HepG2 (cell line): ENCODE measurements around the gene MICALL2. TPM values are rescaled to one million over a fixed set of nuclear protein-coding genes. Genes with fewer than 3 reads are reported as not detected.

Source experiments
- polyA plus RNA-seq, 8 experiments: library from polyadenylated mRNA; depleted of rRNA in 3 of 8; stranded (reverse) in 7 of 8; unstranded in 1 of 8; fragments of >200 nt; fragmentation: Illumina TruSeq in 4 of 8; extraction: Trizol in 4 of 8; gene quantifications; 2 replicates each; pipeline versions ENCODE4 v1.2.1 to v1.2.3, GENCODE V29; 2011 to 2016; ENCODE audit warnings: low read depth in 4 of 8, missing spikeins in 1 of 8, mixed read lengths in 1 of 8; ENCODE audit not compliant: insufficient read depth in 1 of 8
- total RNA-seq, 5 experiments: library from RNA; depleted of rRNA; stranded (reverse); fragments of >200 nt; fragmentation: Illumina TruSeq; extraction: Trizol; gene quantifications; 2 replicates each; pipeline ENCODE4 v1.2.3, GENCODE V29; 2016; ENCODE audit warnings: low read depth in 1 of 5

MICALL2 gene
- total and polyA plus RNA-seq, 2 of the 13 experiments (the other 11 are each of a cell fraction or from before 2014, with no cell fraction given), result 5.8 to 12.4 TPM

Other genes starting within 250 kb of the MICALL2 start
- gene UNCX, start 226.6 kb downstream of the MICALL2 start, total RNA-seq (2016; rRNA removed; fragmentation: Illumina TruSeq; extraction: Trizol), result not detected in 2 replicates
- not detected in 2 replicates for gene UNCX, start 226.6 kb downstream of the MICALL2 start, polyA plus RNA-seq (2011; rRNA removed)
- gene INTS1, start 44.9 kb upstream of the MICALL2 start, total RNA-seq (2016; rRNA removed; fragmentation: Illumina TruSeq; extraction: Trizol), result 17.3 and 29.0 TPM in 2 replicates
- 13.7 and 18.2 TPM in 2 replicates for gene INTS1, start 44.9 kb upstream of the MICALL2 start, polyA plus RNA-seq (2011; rRNA removed)
- 9.2 and 10.4 TPM in 2 replicates for gene MAFK, start 71.2 kb upstream of the MICALL2 start, total RNA-seq (2016; rRNA removed; fragmentation: Illumina TruSeq; extraction: Trizol)
- gene MAFK, start 71.2 kb upstream of the MICALL2 start, polyA plus RNA-seq (2011; rRNA removed), result 7.3 and 13.8 TPM in 2 replicates
- 3.1 and 9.5 TPM in 2 replicates for gene TMEM184A, start 96.7 kb upstream of the MICALL2 start, total RNA-seq (2016; rRNA removed; fragmentation: Illumina TruSeq; extraction: Trizol)
- 20.4 and 33.1 TPM in 2 replicates for gene TMEM184A, start 96.7 kb upstream of the MICALL2 start, polyA plus RNA-seq (2011; rRNA removed)
- gene PSMG3, start 110.6 kb upstream of the MICALL2 start, total RNA-seq (2016; rRNA removed; fragmentation: Illumina TruSeq; extraction: Trizol), result 46.7 and 48.4 TPM in 2 replicates
- gene PSMG3, start 110.6 kb upstream of the MICALL2 start, polyA plus RNA-seq (2011; rRNA removed), result 29.3 and 29.6 TPM in 2 replicates
- 0.13 and 0.18 TPM in 2 replicates for gene ELFN1, start 210.8 kb upstream of the MICALL2 start, total RNA-seq (2016; rRNA removed; fragmentation: Illumina TruSeq; extraction: Trizol)
- gene ELFN1, start 210.8 kb upstream of the MICALL2 start, polyA plus RNA-seq (2011; rRNA removed), result 0.13 and 1.5 TPM in 2 replicates